Smooth muscle cell of the brain vasculature (primary cell): ENCODE measurements around the gene LAPTM4A.
"Not testable (repeated sequence)": the region's sequence is repeated elsewhere in the genome, so short reads cannot be mapped to it uniquely, and the experiment has no call there.

ENCODE experiments used
- DNase-seq: peaks from one replicate; pipeline ENCODE4 v3.0.0-alpha.2; 2012; ENCODE audit warnings: low read depth, low spot score

The LAPTM4A gene

DNA sequence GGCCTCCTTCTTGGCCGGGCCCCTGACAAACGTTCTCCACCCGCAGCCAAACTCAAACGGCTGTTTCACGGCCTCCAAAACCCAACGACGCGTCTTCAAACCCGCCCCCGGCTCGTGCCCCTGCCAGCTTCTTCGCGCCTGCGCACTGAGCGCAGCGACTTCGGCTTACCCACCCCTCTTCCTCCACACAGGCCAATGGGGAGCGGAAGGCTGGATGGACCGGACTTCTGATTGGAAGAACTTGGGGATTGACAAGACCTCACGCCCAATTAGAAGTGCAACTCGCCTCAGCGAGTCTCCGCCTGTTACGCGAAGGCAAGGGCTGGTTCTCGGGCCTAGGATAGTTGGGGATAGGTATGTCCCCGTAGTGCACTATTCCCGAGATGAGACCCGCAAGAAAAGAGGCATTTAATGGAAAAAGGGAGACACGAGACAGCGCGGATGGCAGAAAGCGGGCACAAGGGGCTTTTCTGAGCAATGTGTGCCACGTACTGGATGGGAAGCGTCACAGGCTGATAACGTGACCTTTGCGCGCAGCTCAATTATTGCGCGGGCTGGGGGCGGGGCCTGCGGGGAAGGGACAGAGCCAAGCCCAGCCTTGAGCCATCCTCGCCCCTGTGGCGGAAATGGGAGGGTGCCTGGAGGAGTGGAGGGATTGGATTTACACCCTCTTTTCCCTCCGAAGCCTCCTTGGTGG lies at the start of gene LAPTM4A:
TSS of gene LAPTM4A (minus strand) at position 97 of the 697 bp plus-strand sequence. CDS start 108 bp downstream, outside the sequence.
- DNase-seq, result peak; percentile 100

GRCh38 chr2:20100711-20101110 lies 49.3 kb upstream of the LAPTM4A start:
- DNase-seq, result no peak

DNA sequence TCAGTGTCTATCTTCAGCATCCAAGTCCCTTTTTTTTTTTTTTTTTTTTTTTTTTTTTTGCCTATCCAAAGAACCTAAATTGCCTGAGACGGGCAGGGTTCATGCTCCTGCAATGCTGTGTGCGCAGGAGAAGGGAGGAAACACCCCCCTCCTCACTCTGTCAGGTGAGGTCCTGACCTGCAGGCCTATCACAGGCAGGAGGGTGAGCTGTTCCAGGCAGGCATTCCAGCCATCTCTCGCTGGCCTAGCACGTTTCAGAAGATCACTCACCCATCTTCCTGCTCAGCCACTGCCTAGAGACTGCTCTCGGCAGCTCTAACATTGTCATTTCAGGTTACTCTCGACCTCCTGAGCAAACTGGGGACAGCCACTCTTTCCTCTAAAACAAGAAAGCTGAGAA lies 48.4 kb upstream of the LAPTM4A start:
- no peak for DNase-seq

DNA sequence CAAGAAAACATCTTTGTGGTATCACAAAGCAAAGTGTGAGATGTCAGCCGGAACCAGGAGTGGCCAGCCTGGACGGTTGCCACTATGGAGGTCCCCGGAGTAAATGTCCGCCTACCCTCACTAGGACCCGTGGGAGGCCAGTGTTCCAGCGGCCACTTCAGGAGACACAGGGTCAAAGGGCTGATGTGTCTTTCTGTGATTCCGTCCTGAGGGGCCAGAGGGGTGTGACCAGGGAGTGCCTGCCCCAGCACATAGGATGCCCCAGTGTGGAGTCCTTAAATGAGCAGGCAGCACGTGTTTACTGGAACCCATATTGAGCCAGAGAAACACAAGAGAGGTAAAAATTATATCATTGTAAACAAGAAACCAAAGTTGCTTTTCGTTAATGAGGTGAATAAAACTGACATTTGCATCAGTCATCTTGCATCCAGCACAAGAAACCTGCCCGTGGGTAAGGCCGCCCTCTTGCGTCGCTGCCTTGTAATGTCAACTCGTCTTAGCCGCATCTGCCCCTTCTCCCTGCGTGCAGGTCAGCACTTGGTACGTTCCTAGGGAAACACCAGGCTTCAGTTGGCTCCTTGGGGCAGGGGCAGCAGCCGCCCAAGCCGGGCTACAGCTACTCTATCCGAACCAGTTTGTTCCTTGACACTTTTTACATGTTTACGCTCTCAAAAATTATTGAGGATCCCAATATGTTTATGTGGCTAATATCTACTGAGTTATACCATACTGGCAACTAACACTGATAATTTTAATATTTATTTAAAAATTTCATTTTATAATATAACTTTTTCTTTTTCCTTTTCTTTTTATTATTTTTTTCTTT lies 46.7 kb upstream of the LAPTM4A start:
- peak; percentile 85 for DNase-seq

DNA sequence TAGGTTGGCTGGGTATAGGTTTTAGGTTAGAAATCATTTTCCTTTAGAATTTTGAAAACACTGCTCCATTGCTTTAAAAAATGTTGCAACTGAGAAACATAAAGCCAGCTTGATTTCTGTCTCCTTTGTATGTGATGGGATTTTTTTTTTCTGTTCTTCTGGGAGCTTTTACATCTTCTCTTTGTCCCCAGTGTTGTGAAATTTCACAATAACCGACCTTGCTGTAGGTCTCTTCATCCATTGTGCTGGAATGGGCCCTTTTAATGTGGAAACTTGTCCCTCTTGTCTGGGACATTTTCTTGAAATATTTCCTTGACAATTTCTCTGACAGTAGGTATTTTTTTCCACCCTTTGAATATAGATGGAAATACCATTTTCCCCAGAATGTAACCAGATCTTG lies 44.0 kb upstream of the LAPTM4A start:
- no peak for DNase-seq

DNA sequence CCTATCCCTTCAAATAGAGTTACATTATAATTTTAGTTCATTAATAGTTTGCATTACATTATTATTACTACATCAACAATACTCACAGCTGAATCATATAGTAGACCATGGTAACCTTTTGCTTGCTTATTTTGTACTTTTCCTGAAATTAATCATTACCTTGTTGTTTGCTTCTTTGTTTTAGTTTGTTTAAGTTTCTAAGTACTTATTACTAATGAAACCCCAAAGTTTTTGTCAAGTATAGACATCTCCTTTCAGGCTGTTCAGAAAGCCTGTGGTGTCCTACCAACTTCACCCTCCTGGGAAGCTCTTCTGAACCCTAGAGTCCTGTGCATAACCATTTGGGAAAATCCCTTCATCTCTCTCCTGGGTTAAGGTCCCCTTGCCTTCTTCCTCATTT lies 43.5 kb upstream of the LAPTM4A start:
- no peak for DNase-seq

- DNase-seq, result no peak
Observed at GRCh38 chr2:20094142-20094755, 42.8 kb upstream of the LAPTM4A start.

DNA sequence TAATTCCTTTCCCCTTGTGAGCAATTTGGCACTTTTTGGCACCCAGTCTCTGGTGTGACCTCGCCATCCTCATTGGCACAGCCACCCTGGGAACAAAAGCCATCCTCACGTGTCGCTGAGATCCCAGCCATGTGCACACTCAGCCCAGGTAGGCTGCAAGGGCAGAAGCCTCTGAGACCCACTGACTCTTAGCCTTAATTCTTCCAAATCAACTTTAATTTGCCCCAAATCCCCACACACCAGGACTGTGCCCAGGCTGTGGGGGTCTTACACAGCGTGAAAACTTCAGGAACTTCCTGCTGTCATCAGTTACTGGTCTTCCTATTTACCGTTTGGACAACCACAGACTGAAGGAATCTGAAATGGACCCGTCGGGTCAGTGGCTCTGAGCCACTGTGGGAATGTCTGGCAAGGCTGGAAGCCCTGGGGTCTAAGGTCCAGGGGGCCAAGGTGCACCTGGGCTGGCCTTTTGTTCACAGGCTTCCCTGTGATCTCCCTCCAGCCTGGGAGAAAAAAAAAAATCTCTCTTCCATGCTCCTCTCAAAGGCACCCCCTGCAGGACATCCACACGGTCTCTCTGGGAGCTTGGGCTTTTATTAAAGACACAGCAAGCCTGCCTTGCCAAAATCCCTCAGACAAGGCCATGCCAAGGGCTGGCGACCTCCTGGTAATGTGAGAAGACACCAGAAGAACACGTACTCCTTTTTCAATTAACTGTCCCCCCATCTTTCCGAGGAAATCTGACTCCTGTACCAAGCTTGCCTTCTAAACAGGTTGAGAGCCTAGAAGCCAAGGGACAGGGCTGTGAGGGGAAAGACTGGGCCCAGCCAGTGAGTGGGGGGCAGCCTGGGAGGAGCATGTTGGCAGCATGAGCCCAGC lies 42.1 kb upstream of the LAPTM4A start:
- peak; percentile 73 for DNase-seq

- no peak for DNase-seq
Observed at GRCh38 chr2:20092901-20093235, 41.4 kb upstream of the LAPTM4A start.

DNA sequence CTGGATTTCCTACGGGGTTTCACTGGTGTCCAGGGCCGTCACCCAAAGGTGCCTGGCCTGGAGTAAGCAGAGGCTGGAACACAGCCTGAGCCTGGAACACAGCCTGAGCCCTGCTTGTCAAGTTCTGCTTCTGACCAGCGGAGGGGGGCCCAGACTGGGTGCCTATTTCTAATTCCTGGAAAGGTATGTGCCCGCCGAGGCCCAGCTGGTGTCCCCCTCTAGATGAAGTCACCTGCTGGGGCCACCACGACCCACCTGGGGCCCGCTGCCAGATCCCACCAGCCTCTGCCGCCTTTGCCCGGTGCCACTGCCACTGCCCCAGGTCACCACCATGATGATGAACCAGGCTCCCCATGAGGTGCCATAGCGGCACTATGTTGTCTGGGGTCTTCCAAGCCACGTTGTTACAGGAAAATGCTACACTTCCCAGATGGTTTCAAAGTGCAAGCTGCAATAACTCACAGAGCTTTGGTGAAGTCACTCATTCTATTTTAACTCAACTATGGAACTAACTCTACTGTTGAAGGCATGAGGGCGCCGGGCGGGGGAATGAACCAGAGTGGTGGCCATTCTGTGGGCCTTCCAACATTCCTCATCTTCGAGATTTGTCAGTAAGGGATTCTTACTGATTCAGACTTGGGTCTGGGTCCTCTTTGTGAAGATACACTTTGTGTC lies 40.9 kb upstream of the LAPTM4A start:
- DNase-seq, result no peak

DNA sequence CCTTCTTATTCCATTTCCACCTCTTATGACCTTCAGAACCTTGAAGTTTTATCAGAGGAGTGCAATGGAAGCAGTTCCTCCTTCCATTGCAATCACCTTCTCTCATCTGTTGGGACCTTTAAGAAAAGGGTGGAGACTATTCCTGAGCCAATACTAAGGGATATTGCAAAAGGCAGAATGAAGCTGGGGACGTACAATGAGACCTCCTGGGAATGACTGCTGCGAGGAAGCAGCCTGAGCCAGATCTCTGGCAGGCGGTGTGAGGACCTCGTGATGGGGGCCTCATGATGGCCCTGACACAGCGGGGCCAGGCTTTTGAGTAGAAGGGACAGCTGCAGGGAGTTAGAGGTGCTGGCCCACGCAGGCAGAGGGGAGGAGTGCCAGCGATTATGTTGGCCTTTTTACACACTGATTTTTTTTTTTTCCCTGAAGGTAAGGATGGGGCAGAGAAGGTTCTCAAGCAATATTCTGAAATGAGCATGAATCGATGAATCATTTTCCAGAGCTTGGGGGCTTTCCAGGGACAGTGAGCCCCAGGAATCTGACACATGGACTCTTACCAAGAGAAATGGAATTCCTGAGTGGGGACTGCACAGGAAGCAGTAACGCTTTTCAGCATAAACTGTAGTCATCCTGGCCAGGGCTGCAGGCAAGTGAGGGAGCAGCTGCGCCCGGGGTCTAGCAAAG lies 40.0 kb upstream of the LAPTM4A start:
- peak; percentile 66 for DNase-seq

DNA sequence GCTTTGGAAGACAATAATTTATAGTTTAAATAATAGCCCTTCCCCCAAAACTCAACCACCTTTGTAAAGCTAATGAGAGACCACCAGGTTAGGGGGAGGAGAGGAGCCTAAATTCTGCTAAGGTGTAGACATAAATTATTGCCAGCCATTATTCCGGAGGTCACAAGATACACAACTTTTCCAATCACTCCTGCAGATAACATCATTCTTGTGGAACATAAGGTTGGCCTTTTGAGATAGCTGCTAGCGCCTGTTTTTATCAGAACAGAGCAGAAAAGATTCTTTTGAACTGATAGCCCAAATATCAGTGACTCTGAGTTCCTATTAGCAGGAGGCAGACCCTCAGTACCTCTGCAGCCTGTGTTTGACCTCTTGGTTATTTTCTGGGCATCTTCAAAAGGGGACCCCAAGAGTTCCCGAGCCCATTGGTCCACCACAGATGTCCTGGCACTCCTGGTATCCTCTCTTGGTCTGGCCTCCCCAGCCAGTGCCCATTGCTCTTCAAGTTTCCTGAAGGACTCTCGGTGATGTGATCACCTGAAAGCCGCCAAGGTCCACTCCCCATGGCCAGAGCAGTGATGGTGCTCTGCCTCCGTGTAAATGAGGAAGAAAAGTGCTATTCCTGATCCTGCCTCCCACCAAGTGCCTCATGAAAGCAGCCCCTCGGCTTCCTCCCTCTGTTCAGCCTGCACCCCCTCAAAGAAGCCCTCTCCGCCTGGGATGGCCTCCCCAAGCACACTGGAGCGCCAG lies 38.5 kb upstream of the LAPTM4A start:
- no peak for DNase-seq

- DNase-seq, result not testable (repeated sequence)
Observed at GRCh38 chr2:20085909-20086308, 34.5 kb upstream of the LAPTM4A start.

DNA sequence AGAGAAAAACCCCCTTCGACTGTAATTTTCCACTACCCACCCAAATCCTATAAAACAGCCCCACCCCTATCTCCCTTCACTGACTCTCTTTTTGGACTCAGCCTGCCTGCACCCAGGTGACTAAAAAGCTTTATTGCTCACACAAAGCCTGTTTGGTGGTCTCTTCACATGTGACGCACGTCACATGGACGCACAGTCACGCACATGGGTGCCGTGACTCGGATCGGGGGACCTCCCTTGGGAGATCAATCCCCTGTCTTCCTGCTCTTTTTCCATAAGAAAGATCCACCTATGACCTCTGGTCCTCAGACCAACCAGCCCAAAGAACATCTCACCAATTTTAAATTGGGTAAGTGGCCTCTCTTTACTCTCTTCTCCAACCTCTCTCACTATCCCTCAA lies 31.4 kb upstream of the LAPTM4A start:
- not testable (repeated sequence) for DNase-seq

DNA sequence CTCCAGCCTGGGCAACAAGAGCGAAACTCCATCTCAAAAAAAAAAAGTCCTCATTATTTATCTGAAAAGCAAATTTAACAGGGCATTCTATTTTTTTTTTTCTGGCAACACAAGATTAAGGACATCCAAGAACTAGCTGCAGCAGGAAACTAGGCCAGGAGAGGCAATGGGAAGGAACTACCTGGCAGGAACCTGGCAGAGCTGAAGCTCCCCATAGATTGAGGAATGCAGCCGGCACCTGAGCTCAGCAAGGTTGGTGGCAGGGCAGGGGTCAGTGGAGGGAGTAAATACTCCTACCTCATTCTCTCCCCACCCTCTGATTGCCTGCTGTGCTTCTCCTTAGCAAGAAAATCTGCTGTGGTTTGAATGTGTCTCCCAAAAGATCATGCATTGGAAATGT lies 30.4 kb upstream of the LAPTM4A start:
- DNase-seq, result no peak

DNA sequence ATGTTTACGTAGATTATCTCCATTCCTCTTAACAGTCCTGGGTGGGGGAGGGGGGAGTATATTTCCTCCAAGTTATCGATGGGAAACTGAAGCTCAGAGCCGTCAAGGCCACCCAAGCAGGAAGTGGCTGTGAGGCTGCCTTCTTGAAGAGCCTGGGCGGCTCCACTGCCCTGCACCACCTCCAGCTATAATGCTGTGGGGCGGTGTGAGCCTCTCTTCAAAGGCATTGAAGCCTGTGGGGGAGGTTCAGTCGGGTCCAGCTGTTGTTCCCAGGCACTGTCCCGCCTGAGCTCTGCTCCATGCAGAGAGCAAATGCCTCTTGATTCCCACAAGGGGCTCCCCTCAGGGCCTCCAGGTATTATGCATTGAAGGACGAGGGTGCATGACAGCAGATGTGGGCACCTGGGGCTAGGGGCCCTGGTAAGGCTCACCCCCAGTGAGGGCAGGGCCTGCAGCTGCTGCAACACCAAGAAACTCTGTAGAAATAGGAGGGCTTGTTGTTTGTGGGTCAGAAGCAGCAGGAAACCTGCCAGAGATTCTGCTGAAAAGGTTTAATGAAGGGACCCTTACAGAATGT lies 29.5 kb upstream of the LAPTM4A start:
- DNase-seq, result no peak

DNA sequence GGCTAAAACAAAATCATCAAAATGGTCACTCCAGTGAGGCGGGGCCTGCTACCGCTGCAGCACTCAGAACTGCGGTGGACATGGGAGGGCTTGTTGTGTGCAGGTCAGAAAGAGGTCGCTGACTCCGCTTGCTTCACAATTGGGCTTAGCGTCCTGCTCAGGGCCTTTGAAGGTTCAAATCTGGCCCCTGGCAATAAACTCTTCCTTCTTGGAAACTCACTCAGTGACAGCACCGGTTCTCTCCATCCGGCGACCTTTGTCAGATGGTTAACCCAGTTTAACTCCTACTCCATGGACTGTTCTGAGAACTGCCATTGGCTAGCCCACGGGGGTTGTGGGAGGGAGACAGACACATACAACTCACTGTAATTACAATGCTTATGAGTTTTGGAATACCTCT lies 29.0 kb upstream of the LAPTM4A start:
- DNase-seq, result no peak

- no peak for DNase-seq
Observed at GRCh38 chr2:20079546-20080115, 28.2 kb upstream of the LAPTM4A start.

DNA sequence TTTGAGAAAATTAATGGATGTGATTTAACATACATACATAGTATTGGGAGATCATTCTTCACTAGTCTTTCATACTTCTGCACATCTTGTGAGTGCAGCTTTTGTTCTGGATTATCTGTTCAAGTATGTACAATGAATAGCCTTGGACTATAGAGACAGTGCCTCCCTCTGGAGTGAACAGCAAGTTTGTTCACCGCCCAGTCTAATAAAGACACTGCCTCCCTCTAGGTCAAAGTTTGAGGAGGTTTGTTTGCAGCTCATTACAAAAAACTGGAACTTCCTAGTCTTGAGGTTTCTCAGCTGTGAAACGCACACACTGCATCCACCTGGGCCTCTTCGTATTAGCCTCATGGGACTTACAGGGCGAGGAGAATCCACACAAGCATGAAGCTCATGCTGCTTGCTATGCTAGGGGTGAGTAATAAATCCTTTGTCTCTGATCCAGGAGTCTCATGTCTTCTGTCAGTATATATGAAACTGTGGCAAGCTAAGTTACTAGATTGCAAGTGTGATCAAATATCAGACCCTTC lies 26.0 kb upstream of the LAPTM4A start:
- no peak for DNase-seq
